ENCODE measurements around the gene SNRPA.

DNA sequence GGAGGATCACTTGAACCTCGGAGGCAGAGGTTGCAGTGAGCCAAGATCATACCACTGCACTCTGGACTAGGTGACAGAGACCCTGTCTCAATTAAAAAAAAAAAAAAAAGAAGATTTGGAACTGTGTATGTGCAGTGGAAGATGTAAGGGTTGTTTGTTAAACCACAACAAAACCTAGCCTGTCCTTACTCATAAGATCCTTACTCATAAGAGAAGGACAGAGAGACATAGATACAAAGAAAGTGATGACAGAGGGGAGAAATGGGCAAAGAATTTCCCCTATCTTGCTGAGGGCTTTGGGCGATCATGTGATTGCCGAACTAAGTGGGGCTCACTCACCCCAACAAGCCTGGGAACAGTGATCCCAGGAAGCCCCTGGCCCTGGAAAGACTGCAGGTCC, 26.1 kb upstream of the SNRPA start:
- TF ChIP-seq TOX (CRISPR knock-in tag; IDR thresholded peaks at IDR 0.05; ENCODE audit: borderline replicate concordance), result no peak
- no peak for TF ChIP-seq ESRRG (CRISPR knock-in tag; IDR thresholded peaks at IDR 0.05)
- TF ChIP-seq ZC3H10 (CRISPR knock-in tag; IDR thresholded peaks at IDR 0.05), result no peak
- no peak for TF ChIP-seq ISL1 (CRISPR knock-in tag; IDR thresholded peaks at IDR 0.05)
- no peak for TF ChIP-seq BACH2 (CRISPR knock-in tag; IDR thresholded peaks at IDR 0.05; ENCODE audit: borderline replicate concordance)
- TF ChIP-seq, protein P1, sequence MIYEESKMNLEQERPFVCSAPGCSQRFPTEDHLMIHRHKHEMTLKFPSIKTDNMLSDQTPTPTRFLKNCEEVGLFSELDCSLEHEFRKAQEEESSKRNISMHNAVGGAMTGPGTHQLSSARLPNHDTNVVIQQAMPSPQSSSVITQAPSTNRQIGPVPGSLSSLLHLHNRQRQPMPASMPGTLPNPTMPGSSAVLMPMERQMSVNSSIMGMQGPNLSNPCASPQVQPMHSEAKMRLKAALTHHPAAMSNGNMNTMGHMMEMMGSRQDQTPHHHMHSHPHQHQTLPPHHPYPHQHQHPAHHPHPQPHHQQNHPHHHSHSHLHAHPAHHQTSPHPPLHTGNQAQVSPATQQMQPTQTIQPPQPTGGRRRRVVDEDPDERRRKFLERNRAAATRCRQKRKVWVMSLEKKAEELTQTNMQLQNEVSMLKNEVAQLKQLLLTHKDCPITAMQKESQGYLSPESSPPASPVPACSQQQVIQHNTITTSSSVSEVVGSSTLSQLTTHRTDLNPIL (CRISPR knock-in tag; IDR thresholded peaks at IDR 0.05; ENCODE audit: low read depth), result no peak
- no peak for TF ChIP-seq ARNTL (CRISPR knock-in tag; IDR thresholded peaks at IDR 0.05; ENCODE audit: borderline replicate concordance, low read depth)
- TF ChIP-seq, protein P2, sequence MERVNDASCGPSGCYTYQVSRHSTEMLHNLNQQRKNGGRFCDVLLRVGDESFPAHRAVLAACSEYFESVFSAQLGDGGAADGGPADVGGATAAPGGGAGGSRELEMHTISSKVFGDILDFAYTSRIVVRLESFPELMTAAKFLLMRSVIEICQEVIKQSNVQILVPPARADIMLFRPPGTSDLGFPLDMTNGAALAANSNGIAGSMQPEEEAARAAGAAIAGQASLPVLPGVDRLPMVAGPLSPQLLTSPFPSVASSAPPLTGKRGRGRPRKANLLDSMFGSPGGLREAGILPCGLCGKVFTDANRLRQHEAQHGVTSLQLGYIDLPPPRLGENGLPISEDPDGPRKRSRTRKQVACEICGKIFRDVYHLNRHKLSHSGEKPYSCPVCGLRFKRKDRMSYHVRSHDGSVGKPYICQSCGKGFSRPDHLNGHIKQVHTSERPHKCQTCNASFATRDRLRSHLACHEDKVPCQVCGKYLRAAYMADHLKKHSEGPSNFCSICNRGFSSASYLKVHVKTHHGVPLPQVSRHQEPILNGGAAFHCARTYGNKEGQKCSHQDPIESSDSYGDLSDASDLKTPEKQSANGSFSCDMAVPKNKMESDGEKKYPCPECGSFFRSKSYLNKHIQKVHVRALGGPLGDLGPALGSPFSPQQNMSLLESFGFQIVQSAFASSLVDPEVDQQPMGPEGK (CRISPR knock-in tag; IDR thresholded peaks at IDR 0.05; ENCODE audit: borderline replicate concordance), result no peak
- no peak for TF ChIP-seq PPARA (CRISPR knock-in tag; IDR thresholded peaks at IDR 0.05; ENCODE audit: borderline replicate concordance)
- TF ChIP-seq RARB (CRISPR knock-in tag; IDR thresholded peaks at IDR 0.05), result no peak
- TF ChIP-seq ZFP30 (CRISPR knock-in tag; IDR thresholded peaks at IDR 0.05), result no peak
